K562 (cell line): ENCODE measurements around the gene STK24. TPM values are rescaled to one million over a fixed set of nuclear protein-coding genes. Genes with fewer than 3 reads are reported as not detected.

ENCODE experiments used
- ATAC-seq: fragments of 200-7000 bp; cut with Tn5 transposase; 3 replicates; pipeline ENCODE4 v1.9.1; 2020; ENCODE audit warnings: moderate library complexity
- BruUV-seq: library from RNA; stranded (reverse); fragments of 400-500 nt; replicated peaks from 2 replicates; lab custom pipeline; 2021; lab: Mats Ljungman, UMichigan
- CTCF ChIA-PET: fragments of 300-600 bp; formaldehyde crosslinking; extraction: SDS; loops from one replicate; lab custom pipeline; 2021; ENCODE audit warnings: low intra/inter-chr PET ratio; lab: Yijun Ruan, JAX
- POLR2A ChIA-PET: fragments of 300-600, 350-650 bp; sonication (Branson Sonifier 250); formaldehyde crosslinking; extraction: SDS; loops from one replicate; lab custom pipeline; 2021; ENCODE audit warnings: antibody characterized with exemption, inconsistent platforms; lab: Yijun Ruan, JAX
- DNase-seq, 4 experiments: peaks; one replicate each; pipeline versions ENCODE4 v3.0.0 to v3.0.0-alpha.2; 2011 to 2018; ENCODE audit warnings: low spot score in 3 of 4, mixed read lengths in 3 of 4; ENCODE audit errors: extremely low read depth in 1 of 4
- FAIRE-seq: peaks from 2 replicates; lab custom pipeline; 2011; peaks lifted over from hg19 to GRCh38; lab: Jason Lieb, UNC
- H2AFZ ChIP-seq: 2 replicates; pipeline ENCODE4 v1.6.0; 2011; ENCODE audit warnings: low read depth, low read length, control low read depth, inconsistent platforms
- H3K27ac ChIP-seq: fragments of 200-600 bp; 3 replicates; pipeline ENCODE4 v1.8.0; 2011; ENCODE audit warnings: low read depth, mild to moderate bottlenecking, control low read depth, inconsistent platforms, low read length, moderate library complexity, mixed read lengths; ENCODE audit errors: extremely low read depth
- H3K27me3 ChIP-seq, 2 experiments: fragments of 300-600 bp in 1 of 2; 2 replicates in 1 of 2; 3 replicates in 1 of 2; pipeline versions ENCODE4 v1.6.0 to v1.8.0; 2011; ENCODE audit warnings: inconsistent platforms in 2 of 2, low read length in 2 of 2, mild to moderate bottlenecking in 1 of 2, mixed read lengths in 1 of 2, moderate library complexity in 1 of 2; ENCODE audit not compliant: control insufficient read depth in 2 of 2, insufficient read depth in 2 of 2
- H3K36me3 ChIP-seq: fragments of 300-600 bp; 3 replicates; pipeline ENCODE4 v1.8.0; 2011; ENCODE audit warnings: mild to moderate bottlenecking, low read length, inconsistent platforms; ENCODE audit not compliant: control insufficient read depth, insufficient read depth
- H3K4me1 ChIP-seq, 2 experiments: fragments of 200-600 bp in 1 of 2; replicated peaks in 1 of 2; 2 replicates in 1 of 2; 3 replicates in 1 of 2; pipeline versions ENCODE4 v1.5.1 to v1.8.0; 2011; ENCODE audit warnings: inconsistent platforms in 2 of 2, low read length in 2 of 2, mild to moderate bottlenecking in 1 of 2, mixed read lengths in 1 of 2, moderate library complexity in 1 of 2; ENCODE audit not compliant: control insufficient read depth in 2 of 2, insufficient read depth in 2 of 2
- H3K4me2 ChIP-seq: 2 replicates; pipeline ENCODE4 v1.6.1; 2011; ENCODE audit warnings: low read length, control low read depth, inconsistent platforms, mixed read lengths; ENCODE audit not compliant: insufficient read depth
- H3K4me3 ChIP-seq: fragments of 200-600 bp; sonication (generic), shearing (Covaris generic); 2 replicates; pipeline ENCODE4 v1.5.1; 2016; ENCODE audit warnings: control low read depth, inconsistent platforms
- H3K79me2 ChIP-seq: fragments of 200-600 bp; 3 replicates; pipeline ENCODE4 v1.8.0; 2011; ENCODE audit warnings: low read length, inconsistent platforms; ENCODE audit not compliant: control insufficient read depth, insufficient read depth
- H3K9ac ChIP-seq, 2 experiments: 2 replicates each; pipeline versions ENCODE4 v1.6.0 to v1.6.1; 2011; ENCODE audit warnings: low read depth in 2 of 2, low read length in 2 of 2, control low read depth in 1 of 2, inconsistent platforms in 1 of 2, mild to moderate bottlenecking in 1 of 2, mixed read lengths in 1 of 2; ENCODE audit not compliant: insufficient read depth in 1 of 2
- H3K9me1 ChIP-seq: one replicate; pipeline ENCODE4 v1.6.0; 2011; ENCODE audit warnings: inconsistent platforms, mild to moderate bottlenecking, low read length, moderate library complexity; ENCODE audit not compliant: control insufficient read depth, insufficient read depth
- H3K9me3 ChIP-seq: replicated peaks from 2 replicates; pipeline ENCODE4 v1.5.1; 2011; ENCODE audit warnings: low read depth, low read length, inconsistent platforms; ENCODE audit not compliant: control insufficient read depth, insufficient read depth
- H4K20me1 ChIP-seq: replicated peaks from 2 replicates; pipeline ENCODE4 v1.6.1; 2011; ENCODE audit warnings: low read length, inconsistent platforms, mixed read lengths; ENCODE audit not compliant: control insufficient read depth, insufficient read depth
- CHD7 ChIP-seq: fragments of 200-600 bp; sonication (generic); IDR thresholded peaks from one replicate; pipeline ENCODE4 v1.6.1; 2012; ENCODE audit warnings: mild to moderate bottlenecking, low read depth, low read length, inconsistent platforms
- NR4A1 ChIP-seq, 2 experiments: fragments of 250-450 bp in 1 of 2; fragments of 450-650 bp in 1 of 2; sonication (Bioruptor Pico) in 1 of 2; IDR thresholded peaks; 2 replicates each; pipeline versions ENCODE4 v1.4.0 to v1.6.1; 2016 to 2020; ENCODE audit warnings: mild to moderate bottlenecking in 2 of 2, missing compliant biosample characterization in 1 of 2, missing genetic modification characterization in 1 of 2, moderate library complexity in 1 of 2
- PRPF4 ChIP-seq: fragments of 200-400 bp; formaldehyde crosslinking; IDR thresholded peaks from one replicate; pipeline ENCODE4 v1.6.1; 2017; ENCODE audit warnings: low read length, low read depth, mild to moderate bottlenecking; ENCODE audit not compliant: insufficient read depth, poor library complexity, severe bottlenecking
- ZNF24 ChIP-seq: fragments of 450-650 bp; IDR thresholded peaks from 2 replicates; pipeline ENCODE4 v1.6.1; 2016
- WGBS: fragments of 100-300 bp; shearing (Covaris generic); methylation state at CpG from one replicate; pipeline ENCODE4 v1.1.6; 2016; ENCODE audit warnings: low coverage, mixed read lengths; ENCODE audit not compliant: insufficient coverage; ENCODE audit errors: missing lambda C conversion rate; 5-methylcytosine and 5-hydroxymethylcytosine counted together
- in situ Hi-C: fragments of 300-500 bp; cut with MboI; formaldehyde crosslinking; loops from 4 replicates; pipeline ENCODE4 v1.15.0; 2018; ENCODE audit warnings: inconsistent platforms, mixed read lengths
- intact Hi-C: fragments of 100-400 bp; cut with micrococcal nuclease; formaldehyde crosslinking; loops from 2 replicates; pipeline ENCODE4 v1.14.2; 2022
- polyA plus RNA-seq, 8 experiments: library from polyadenylated mRNA; depleted of rRNA in 4 of 8; stranded (reverse) in 5 of 8; unstranded in 3 of 8; fragments of >200 nt; fragmentation: Nextera tagmentation in 2 of 8; fragmentation: Illumina TruSeq in 1 of 8; extraction: Ambion mirVana in 2 of 8; extraction: Trizol in 1 of 8; gene quantifications; 2 replicates each; pipeline versions ENCODE4 v1.2.1 to v1.2.3, GENCODE V29; 2011 to 2014; ENCODE audit warnings: inconsistent platforms in 1 of 8, missing spikeins in 1 of 8
- total RNA-seq, 7 experiments: library from RNA; depleted of rRNA in 6 of 7; stranded (reverse); fragments of >200 nt in 6 of 7; fragmentation: Illumina TruSeq in 2 of 7; extraction: Trizol in 2 of 7; gene quantifications; 2 replicates each; pipeline versions ENCODE4 v1.2.1 to v1.2.3, GENCODE V29; 2011 to 2021; ENCODE audit warnings: low replicate concordance in 1 of 7

Gene STK24
- total and polyA plus RNA-seq, 9 of the 15 experiments (the other 6 are each of a cell fraction or from before 2014, with no cell fraction given), result 3.8 to 78.4 (median 28.2) TPM

GRCh38 chr13:98461486-98462240, 115.2 kb downstream of the STK24 start (continued):
- no peak for TF ChIP-seq NR4A1 (CRISPR knock-in tag; IDR thresholded peaks at IDR 0.05)
- no peak for TF ChIP-seq NR4A1 (tag; IDR thresholded peaks at IDR 0.05)

- Histone ChIP-seq H3K4me1 (no peaks in the 10 kb centered on the region), H3K27me3 (no peaks in the 10 kb centered on the region), H3K27ac (no peak overlapping the region), H2AFZ (no peak overlapping the region), H3K79me2 (no peaks in the 10 kb centered on the region), H3K9ac (no peak overlapping the region), H3K9me1 (no peaks in the 10 kb centered on the region), H3K36me3 (peaks cover 50% of the 10 kb centered on the region; the same call in 2 of the 3 replicates), H3K4me3 (no peak overlapping the region), H3K9me3 (no peaks in the 10 kb centered on the region), H3K4me2 (no peak overlapping the region), H4K20me1 (no peaks in the 10 kb centered on the region)
- in situ Hi-C loops (no loop called here), intact Hi-C loops (no loop called here)
- ChIA-PET CTCF (no interaction called here), POLR2A (interaction anchor here (0.6 kb wide), 1 partner anchor 136 kb away, joined by 3 read pairs; no protein-coding TSS in a partner anchor)
- DNase-seq (no peak), ATAC-seq (no peak), FAIRE-seq (no peak)
- BruUV-seq, result no TSS peak
- WGBS, result 92% methylated on average over 13 of the region's 13 CpGs
- TF ChIP-seq CHD7 (no peak), ZNF24 (no peak), PRPF4 (no peak)
Measured at GRCh38 chr13:98460516-98460915, 116.4 kb downstream of the STK24 start.
